ENCODE measurements around the gene PRSS23. TPM values are rescaled to one million over a fixed set of nuclear protein-coding genes. Genes with fewer than 3 reads are reported as not detected.

The PRSS23 gene
- total RNA-seq, 4 donors from 2014 or later: 33.4 to 68.8 (median 46.4) TPM

DNA sequence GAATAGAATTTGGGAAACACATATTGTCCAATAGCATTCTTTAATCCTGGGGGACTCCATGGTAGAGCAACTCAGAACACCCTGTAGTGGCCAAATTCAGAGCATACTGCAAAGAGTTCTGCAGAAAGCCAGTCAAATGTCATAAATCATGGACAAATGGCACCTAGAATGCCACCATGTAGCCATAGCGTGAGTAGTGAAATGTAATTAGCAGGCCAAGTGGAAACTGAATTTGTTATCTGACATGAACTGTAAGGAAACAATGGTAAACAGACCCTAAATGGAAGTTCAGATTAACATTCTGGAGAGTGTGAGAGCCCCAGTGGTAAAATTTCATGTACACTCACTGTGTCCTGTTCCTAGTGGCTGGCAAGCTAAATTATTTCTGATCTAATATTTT, 7.0 kb upstream of the PRSS23 start:
- no peak for DNase-seq (ENCODE audit: extremely low spot score)
- H3K9me3 ChIP-seq: no peaks in the 10 kb centered on the region
- TF ChIP-seq, protein P1, sequence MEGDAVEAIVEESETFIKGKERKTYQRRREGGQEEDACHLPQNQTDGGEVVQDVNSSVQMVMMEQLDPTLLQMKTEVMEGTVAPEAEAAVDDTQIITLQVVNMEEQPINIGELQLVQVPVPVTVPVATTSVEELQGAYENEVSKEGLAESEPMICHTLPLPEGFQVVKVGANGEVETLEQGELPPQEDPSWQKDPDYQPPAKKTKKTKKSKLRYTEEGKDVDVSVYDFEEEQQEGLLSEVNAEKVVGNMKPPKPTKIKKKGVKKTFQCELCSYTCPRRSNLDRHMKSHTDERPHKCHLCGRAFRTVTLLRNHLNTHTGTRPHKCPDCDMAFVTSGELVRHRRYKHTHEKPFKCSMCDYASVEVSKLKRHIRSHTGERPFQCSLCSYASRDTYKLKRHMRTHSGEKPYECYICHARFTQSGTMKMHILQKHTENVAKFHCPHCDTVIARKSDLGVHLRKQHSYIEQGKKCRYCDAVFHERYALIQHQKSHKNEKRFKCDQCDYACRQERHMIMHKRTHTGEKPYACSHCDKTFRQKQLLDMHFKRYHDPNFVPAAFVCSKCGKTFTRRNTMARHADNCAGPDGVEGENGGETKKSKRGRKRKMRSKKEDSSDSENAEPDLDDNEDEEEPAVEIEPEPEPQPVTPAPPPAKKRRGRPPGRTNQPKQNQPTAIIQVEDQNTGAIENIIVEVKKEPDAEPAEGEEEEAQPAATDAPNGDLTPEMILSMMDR (IDR thresholded peaks at IDR 0.05): no peak
- TF ChIP-seq POLR2AphosphoS5 (IDR thresholded peaks at IDR 0.05) (no peak), POLR2A (IDR thresholded peaks at IDR 0.05; ENCODE audit: low read depth) (no peak), EP300 (IDR thresholded peaks at IDR 0.05) (no peak)
- H3K4me3 ChIP-seq: no peak overlapping the region
- peaks cover 6 to 20% (median 14%) of the 10 kb centered on the region in 4 donors for H3K4me1 ChIP-seq
- no peaks in the 10 kb centered on the region for H3K36me3 ChIP-seq
- 94% methylated on average over 1 of the region's 1 CpG for WGBS
- intact Hi-C loops (cut with DNase I): no loop called here
- no peak overlapping the region for H3K27ac ChIP-seq (replicated peaks in 1 of 4)
- no peaks in the 10 kb centered on the region for H3K27me3 ChIP-seq

DNA sequence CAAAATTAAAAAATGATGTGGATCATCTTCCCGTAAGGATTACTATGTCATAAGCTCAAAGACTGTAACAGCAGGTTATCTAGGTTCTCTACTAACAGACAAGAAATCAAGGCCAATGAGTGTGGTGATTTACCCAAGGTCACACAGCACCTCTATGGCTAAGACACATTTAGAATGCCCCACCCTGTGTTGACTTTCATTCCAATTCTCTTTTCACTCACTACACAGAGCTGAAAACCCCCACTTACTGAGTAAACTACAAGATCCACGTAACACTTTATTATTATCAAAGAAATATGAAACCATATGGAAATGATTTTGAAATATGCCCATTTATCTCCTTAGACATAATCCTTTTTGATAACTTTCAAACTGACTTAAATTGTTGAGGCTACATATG, 4.8 kb upstream of the PRSS23 start:
- Histone ChIP-seq H3K4me3 (no peak overlapping the region), H3K4me1 (peaks cover 12 to 29% (median 22%) of the 10 kb centered on the region in 4 donors), H3K27me3 (no peaks in the 10 kb centered on the region), H3K36me3 (no peaks in the 10 kb centered on the region), H3K9me3 (no peaks in the 10 kb centered on the region), H3K27ac (replicated peaks in 1 of 4) (no peak overlapping the region)
- no peak for TF ChIP-seq POLR2AphosphoS5 (IDR thresholded peaks at IDR 0.05)
- no peak for TF ChIP-seq EP300 (IDR thresholded peaks at IDR 0.05)
- TF ChIP-seq POLR2A (IDR thresholded peaks at IDR 0.05; ENCODE audit: low read depth): no peak
- intact Hi-C loops (cut with DNase I): no loop called here
- no peak for DNase-seq (ENCODE audit: extremely low spot score)
- 97% methylated on average over 2 of the region's 2 CpGs for WGBS

DNA sequence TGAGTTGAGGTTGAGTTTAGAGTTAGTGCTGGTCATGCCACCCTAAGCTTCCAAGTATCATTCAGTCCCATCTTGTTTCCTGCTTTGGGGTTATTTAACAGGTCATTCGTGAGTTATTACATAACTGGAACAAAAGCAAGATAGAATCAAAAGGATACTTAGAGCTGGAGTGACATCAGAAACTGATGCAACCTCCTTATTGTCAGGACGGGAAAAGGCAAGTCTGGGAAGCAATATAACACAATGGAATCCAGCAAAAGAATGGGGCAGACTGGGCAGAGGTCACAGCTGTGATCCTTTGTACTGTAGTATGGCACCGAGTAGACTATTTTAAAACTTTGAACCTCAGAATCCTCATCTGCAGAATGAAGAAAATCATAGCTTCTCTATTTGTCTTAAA, 4.4 kb upstream of the PRSS23 start:
- H3K9me3 ChIP-seq: no peaks in the 10 kb centered on the region
- WGBS: 71% methylated on average over 3 of the region's 3 CpGs
- no peaks in the 10 kb centered on the region for H3K36me3 ChIP-seq
- no peak overlapping the region for H3K4me3 ChIP-seq
- DNase-seq (ENCODE audit: extremely low spot score): no peak
- TF ChIP-seq, protein P1 (IDR thresholded peaks at IDR 0.05): no peak
- TF ChIP-seq EP300 (IDR thresholded peaks at IDR 0.05) (no peak), POLR2AphosphoS5 (IDR thresholded peaks at IDR 0.05) (no peak), POLR2A (IDR thresholded peaks at IDR 0.05; ENCODE audit: low read depth) (no peak)
- no peaks in the 10 kb centered on the region for H3K27me3 ChIP-seq
- H3K4me1 ChIP-seq: peaks cover 12 to 31% (median 23%) of the 10 kb centered on the region in 4 donors
- intact Hi-C loops (cut with DNase I): no loop called here
- no peak overlapping the region for H3K27ac ChIP-seq (replicated peaks in 1 of 4)

DNA sequence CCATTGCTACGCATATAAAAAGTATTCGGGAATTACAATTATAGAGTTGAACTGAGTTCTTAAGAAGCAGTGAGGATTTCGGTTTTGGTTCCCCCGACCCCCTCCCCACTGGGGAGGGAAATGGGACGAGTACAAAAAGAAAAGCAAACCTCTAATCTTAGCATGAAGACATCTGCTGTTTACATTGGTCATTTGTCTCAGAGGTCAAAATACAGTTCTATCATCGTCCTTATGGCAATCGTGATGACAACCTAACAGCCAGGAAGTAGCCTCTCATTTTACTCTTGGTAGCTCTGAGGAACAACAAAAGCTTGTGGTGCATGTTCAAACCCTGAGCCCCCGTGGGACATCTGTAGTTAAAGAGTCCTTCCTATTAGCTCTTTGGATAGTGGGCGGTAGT, 3.2 kb upstream of the PRSS23 start:
- intact Hi-C loops (cut with DNase I): no loop called here
- no peaks in the 10 kb centered on the region for H3K27me3 ChIP-seq
- WGBS: 62% methylated on average over 9 of the region's 9 CpGs

DNA sequence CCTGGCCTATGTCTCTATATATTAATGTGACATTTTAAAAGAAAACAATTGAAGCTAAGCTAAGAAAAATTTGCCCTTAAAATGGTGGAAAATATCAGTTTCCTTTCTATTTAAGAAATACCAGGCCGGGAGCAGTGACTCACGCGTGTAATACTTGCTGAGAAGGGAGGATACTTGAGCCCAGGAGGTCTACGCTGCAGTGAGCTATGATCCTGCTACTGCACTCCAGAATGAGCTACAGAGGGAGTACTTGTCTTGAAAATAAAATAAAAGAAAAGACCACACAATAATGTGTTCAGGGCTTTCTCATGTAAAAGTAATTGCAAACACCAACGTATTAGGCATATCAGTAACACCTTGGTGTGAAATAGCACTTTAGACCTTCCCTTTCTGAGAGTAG, 1.4 kb upstream of the PRSS23 start:
- H3K36me3 ChIP-seq: no peaks in the 10 kb centered on the region
- TF ChIP-seq EP300 (IDR thresholded peaks at IDR 0.05) (no peak), POLR2AphosphoS5 (IDR thresholded peaks at IDR 0.05) (no peak), POLR2A (IDR thresholded peaks at IDR 0.05; ENCODE audit: low read depth) (no peak)
- TF ChIP-seq, protein P1 (IDR thresholded peaks at IDR 0.05): no peak
- no peaks in the 10 kb centered on the region for H3K27me3 ChIP-seq
- DNase-seq (ENCODE audit: extremely low spot score): no peak
- 81% methylated on average over 5 of the region's 5 CpGs for WGBS
- no peak overlapping the region for H3K4me3 ChIP-seq
- peaks cover 10 to 44% (median 39%) of the 10 kb centered on the region in 4 donors for H3K4me1 ChIP-seq
- intact Hi-C loops (cut with DNase I): no loop called here
- H3K27ac ChIP-seq (replicated peaks in 1 of 4): peak overlapping the region; percentile 78 to 88 (median 86)
- H3K9me3 ChIP-seq: no peaks in the 10 kb centered on the region

More for the DNA sequence above, 3.2 kb upstream of the PRSS23 start:
- no peaks in the 10 kb centered on the region for H3K36me3 ChIP-seq
- H3K27ac ChIP-seq (replicated peaks in 1 of 4): no peak overlapping the region
- H3K9me3 ChIP-seq: no peaks in the 10 kb centered on the region
- H3K4me3 ChIP-seq: no peak overlapping the region
- no peak for DNase-seq (ENCODE audit: extremely low spot score)
- TF ChIP-seq POLR2AphosphoS5 (IDR thresholded peaks at IDR 0.05) (no peak), EP300 (IDR thresholded peaks at IDR 0.05) (no peak), POLR2A (IDR thresholded peaks at IDR 0.05; ENCODE audit: low read depth) (no peak)
- TF ChIP-seq, protein P1 (IDR thresholded peaks at IDR 0.05): no peak
- peaks cover 7 to 31% (median 24%) of the 10 kb centered on the region in 4 donors for H3K4me1 ChIP-seq

All from esophagus muscularis mucosa (tissue), 4 donors.